Activated CD8-positive, alpha-beta memory T cell treated with anti-CD3 and anti-CD28 coated beads, Interleukin-2, amount 50 U/mL, for 1 hour (primary cell): Measurements from ENCODE around the gene SEMA7A.

Source experiments
- DNase-seq: peaks from one replicate; pipeline ENCODE4 v3.0.0-alpha.2; 2020; ENCODE audit errors: extremely low read depth

The SEMA7A gene

GRCh38 chr15:74430510-74430951 is 3.2 kb downstream of the SEMA7A start:
- DNase-seq, result no peak

GRCh38 chr15:74429781-74430400 is 3.9 kb downstream of the SEMA7A start:
- no peak for DNase-seq

- no peak for DNase-seq
Observed at GRCh38 chr15:74428970-74429780, 4.6 kb downstream of the SEMA7A start.

- no peak for DNase-seq
Observed at GRCh38 chr15:74428442-74428787, 5.3 kb downstream of the SEMA7A start.

GRCh38 chr15:74427607-74428441 is 5.9 kb downstream of the SEMA7A start:
- DNase-seq, result no peak

- DNase-seq, result no peak
Observed at GRCh38 chr15:74426404-74427281, 7.1 kb downstream of the SEMA7A start.

GRCh38 chr15:74425630-74426029 is 8.1 kb downstream of the SEMA7A start:
- DNase-seq, result no peak

- DNase-seq, result no peak
Observed at GRCh38 chr15:74424901-74425528, 8.7 kb downstream of the SEMA7A start.

- no peak for DNase-seq
Observed at GRCh38 chr15:74423431-74424257, 10.1 kb downstream of the SEMA7A start.

- no peak for DNase-seq
Observed at GRCh38 chr15:74422652-74423430, 10.9 kb downstream of the SEMA7A start.

- no peak for DNase-seq
Observed at GRCh38 chr15:74422265-74422651, 11.5 kb downstream of the SEMA7A start.

GRCh38 chr15:74421302-74422245 is 12.2 kb downstream of the SEMA7A start:
- DNase-seq, result no peak

- DNase-seq, result no peak
Observed at GRCh38 chr15:74420193-74420905, 13.4 kb downstream of the SEMA7A start.

- DNase-seq, result no peak
Observed at GRCh38 chr15:74419432-74419831, 14.3 kb downstream of the SEMA7A start.

- DNase-seq, result no peak
Observed at GRCh38 chr15:74418575-74419338, 15.0 kb downstream of the SEMA7A start.

- DNase-seq, result no peak
Observed at GRCh38 chr15:74417670-74418069, 16.1 kb downstream of the SEMA7A start.

- DNase-seq, result no peak
Observed at GRCh38 chr15:74417225-74417624, 16.5 kb downstream of the SEMA7A start.
